Measurements from ENCODE around the gene ACAA1.

Gene ACAA1, protein sequence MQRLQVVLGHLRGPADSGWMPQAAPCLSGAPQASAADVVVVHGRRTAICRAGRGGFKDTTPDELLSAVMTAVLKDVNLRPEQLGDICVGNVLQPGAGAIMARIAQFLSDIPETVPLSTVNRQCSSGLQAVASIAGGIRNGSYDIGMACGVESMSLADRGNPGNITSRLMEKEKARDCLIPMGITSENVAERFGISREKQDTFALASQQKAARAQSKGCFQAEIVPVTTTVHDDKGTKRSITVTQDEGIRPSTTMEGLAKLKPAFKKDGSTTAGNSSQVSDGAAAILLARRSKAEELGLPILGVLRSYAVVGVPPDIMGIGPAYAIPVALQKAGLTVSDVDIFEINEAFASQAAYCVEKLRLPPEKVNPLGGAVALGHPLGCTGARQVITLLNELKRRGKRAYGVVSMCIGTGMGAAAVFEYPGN

DNA sequence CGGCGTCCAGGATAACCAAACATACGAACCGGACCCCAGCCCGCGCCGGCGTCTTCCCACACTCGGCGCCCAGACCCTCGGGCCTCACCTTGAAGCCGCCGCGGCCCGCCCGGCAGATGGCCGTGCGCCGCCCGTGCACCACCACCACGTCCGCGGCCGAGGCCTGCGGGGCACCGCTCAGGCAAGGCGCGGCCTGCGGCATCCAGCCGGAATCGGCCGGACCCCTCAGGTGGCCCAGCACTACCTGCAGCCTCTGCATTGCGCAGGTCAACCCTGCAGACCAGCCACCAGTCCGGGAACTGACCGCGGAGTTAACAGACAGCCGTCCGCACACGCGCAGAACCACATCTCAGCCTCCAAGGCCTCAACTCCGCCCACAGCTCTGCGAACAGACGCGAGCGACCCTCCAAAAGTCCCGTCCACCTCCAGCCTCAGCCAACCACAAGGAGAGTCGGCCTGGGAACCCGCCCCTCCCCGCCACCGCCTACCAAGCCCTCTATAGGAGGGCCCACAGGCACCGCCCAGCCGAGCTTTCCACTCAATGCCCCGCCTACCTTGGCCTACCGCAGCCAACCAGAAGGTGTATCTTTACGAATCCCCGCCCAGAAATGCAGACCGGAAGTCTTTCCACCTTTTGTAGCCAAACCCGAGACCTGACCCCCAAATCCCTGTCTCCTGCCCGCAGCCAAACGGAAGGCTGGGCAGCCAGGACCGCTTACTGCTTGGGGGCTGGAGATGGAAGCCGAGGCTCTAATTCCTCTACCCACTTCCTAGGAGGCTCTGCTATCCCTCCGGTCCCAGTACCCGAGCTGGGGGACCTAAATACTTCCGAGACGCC is at the start of gene ACAA1:
Gene ACAA1, minus strand, starts transcription at position 351 of the 838 bp plus-strand sequence. Its CDS starts 92 bp downstream, at position 259.
- peak within 1 kb of the TSS; percentile 88 for H3K4me3 ChIP-seq (ENCODE audit: control insufficient read depth, low read depth, low read length)
- TF ChIP-seq, protein P1, sequence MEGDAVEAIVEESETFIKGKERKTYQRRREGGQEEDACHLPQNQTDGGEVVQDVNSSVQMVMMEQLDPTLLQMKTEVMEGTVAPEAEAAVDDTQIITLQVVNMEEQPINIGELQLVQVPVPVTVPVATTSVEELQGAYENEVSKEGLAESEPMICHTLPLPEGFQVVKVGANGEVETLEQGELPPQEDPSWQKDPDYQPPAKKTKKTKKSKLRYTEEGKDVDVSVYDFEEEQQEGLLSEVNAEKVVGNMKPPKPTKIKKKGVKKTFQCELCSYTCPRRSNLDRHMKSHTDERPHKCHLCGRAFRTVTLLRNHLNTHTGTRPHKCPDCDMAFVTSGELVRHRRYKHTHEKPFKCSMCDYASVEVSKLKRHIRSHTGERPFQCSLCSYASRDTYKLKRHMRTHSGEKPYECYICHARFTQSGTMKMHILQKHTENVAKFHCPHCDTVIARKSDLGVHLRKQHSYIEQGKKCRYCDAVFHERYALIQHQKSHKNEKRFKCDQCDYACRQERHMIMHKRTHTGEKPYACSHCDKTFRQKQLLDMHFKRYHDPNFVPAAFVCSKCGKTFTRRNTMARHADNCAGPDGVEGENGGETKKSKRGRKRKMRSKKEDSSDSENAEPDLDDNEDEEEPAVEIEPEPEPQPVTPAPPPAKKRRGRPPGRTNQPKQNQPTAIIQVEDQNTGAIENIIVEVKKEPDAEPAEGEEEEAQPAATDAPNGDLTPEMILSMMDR (IDR thresholded peaks at IDR 0.05; ENCODE audit: control insufficient read depth, insufficient read depth, low read depth, low read length, missing control alignments) = no peak
- peak; percentile 95 for DNase-seq (ENCODE audit: low read depth)

DNA sequence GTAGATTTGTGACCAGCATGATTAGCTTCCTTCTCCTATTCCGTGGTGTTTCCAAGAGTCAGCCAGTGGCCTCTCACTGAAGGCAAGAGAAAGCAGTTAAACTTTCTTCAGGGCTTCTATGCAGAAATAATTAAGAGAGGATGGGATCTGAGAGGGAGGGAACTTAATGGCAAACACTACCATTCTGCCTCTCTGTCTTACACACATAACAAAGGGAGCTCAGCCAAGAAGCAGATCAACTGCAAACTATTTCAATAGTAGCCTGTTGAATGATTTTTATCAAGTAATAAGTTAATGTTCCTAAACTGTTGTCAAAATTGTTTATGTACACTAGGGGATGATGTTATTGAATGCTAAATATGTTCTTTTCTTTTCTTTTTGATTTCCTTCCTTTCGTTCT is 40.3 kb upstream of the ACAA1 start:
- no peak overlapping the region for H3K4me3 ChIP-seq (ENCODE audit: control insufficient read depth, low read depth, low read length)
- DNase-seq (ENCODE audit: low read depth) = no peak
- TF ChIP-seq, protein P1 (IDR thresholded peaks at IDR 0.05; ENCODE audit: control insufficient read depth, insufficient read depth, low read depth, low read length, missing control alignments) = no peak

DNA sequence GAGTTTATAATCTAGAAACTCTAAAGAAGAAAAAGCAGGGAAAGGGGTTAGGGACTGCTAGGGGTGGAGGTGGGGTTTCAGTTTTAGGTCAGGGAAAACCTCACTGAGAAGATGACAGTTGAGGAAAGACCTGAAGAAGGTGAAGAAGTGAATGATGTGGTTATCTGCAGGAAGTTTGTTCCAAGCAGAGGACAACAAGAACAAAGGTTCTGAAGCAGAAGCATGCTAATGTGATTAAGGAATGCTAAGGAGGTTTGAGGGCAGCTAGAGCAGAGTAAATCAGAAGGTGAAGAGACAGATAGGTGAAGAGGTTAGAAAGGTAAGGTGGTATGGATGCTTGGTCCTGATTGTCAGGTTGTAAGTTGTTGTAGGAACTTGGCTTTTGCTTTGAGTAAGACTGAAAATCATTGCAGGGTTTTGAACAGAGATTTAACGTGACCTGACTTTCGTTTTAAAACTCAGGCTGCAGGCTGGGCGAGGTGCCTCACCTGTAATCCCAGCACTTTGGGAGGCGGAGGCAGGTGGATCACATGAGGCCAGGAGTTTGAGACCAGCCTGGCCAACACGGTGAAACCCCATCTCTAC is 37.0 kb upstream of the ACAA1 start:
- TF ChIP-seq, protein P1 (IDR thresholded peaks at IDR 0.05; ENCODE audit: control insufficient read depth, insufficient read depth, low read depth, low read length, missing control alignments) = no peak
- H3K4me3 ChIP-seq (ENCODE audit: control insufficient read depth, low read depth, low read length) = no peak overlapping the region
- no peak for DNase-seq (ENCODE audit: low read depth)

DNA sequence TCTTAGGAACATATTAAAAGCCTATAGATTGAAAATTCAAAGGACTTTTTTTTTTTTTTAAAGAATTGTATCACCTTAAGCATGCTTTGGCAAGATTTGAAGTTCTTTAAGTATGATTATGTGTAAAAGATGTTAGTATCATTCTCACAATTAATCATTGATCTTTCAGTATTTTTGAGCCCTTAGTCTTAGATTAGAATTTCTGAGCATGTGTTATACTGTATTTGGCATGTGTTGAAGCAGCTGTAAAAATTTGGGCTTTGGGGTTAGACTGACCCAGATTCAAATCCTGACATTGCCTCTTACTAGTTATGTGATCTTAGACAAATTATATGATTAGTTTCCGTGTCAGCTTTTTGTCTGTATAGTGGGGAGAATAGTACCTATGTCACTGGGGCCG is 34.7 kb upstream of the ACAA1 start:
- no peak for DNase-seq (ENCODE audit: low read depth)
- TF ChIP-seq, protein P1 (IDR thresholded peaks at IDR 0.05; ENCODE audit: control insufficient read depth, insufficient read depth, low read depth, low read length, missing control alignments) = no peak
- H3K4me3 ChIP-seq (ENCODE audit: control insufficient read depth, low read depth, low read length) = no peak overlapping the region

DNA sequence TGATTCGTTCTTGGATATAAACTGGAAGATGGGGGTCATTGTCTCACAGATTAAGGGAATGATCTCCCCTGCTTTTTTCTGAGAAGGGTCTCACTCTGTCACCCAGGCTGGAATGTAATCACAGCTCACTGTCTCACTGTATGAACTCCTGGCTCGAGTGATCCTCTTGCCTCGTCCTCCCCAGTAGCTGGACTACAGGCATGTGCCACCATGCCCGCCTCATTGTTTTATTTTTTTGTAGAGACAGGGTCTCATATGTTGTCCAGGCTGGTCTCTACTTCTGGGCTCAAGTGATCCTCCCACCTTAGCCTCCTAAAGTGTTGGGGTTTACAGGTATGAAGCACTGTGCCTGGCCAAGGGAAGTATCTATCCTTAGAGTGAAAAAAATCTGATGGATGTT is 33.8 kb upstream of the ACAA1 start:
- DNase-seq (ENCODE audit: low read depth) = no peak
- TF ChIP-seq, protein P1 (IDR thresholded peaks at IDR 0.05; ENCODE audit: control insufficient read depth, insufficient read depth, low read depth, low read length, missing control alignments) = no peak
- no peak overlapping the region for H3K4me3 ChIP-seq (ENCODE audit: control insufficient read depth, low read depth, low read length)

DNA sequence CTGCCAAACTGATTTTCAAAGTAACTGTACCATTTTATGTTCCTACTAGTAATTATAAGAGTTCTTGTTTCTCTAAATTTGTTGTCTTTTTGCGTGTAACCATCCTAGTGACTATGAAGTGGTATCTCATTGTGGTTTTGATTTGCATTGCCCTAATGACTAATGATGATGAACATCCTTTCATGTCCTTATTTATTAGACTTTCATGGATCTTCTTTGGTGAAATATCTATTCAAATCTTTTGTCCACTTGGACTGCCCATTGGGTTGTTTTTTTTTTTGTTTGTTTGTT is 32.0 kb upstream of the ACAA1 start:
- TF ChIP-seq, protein P1 (IDR thresholded peaks at IDR 0.05; ENCODE audit: control insufficient read depth, insufficient read depth, low read depth, low read length, missing control alignments) = no peak
- H3K4me3 ChIP-seq (ENCODE audit: control insufficient read depth, low read depth, low read length) = peak overlapping the region; percentile 13; the same call in 1 of the 2 replicates
- no peak for DNase-seq (ENCODE audit: low read depth)

Data from AG09309 (cell line).